GM19463 (cell line): ENCODE measurements around the gene ABHD18.
"Not testable (repeated sequence)": the region's sequence is repeated elsewhere in the genome, so short reads cannot be mapped to it uniquely, and the experiment has no call there.

Experiments used
- ATAC-seq: cut with Tn5 transposase; IDR thresholded peaks from one replicate; pipeline ENCODE4 v1.9.1; 2021; ENCODE audit warnings: mild to moderate bottlenecking, moderate library complexity; ENCODE audit not compliant: unreplicated experiment

Gene ABHD18

DNA sequence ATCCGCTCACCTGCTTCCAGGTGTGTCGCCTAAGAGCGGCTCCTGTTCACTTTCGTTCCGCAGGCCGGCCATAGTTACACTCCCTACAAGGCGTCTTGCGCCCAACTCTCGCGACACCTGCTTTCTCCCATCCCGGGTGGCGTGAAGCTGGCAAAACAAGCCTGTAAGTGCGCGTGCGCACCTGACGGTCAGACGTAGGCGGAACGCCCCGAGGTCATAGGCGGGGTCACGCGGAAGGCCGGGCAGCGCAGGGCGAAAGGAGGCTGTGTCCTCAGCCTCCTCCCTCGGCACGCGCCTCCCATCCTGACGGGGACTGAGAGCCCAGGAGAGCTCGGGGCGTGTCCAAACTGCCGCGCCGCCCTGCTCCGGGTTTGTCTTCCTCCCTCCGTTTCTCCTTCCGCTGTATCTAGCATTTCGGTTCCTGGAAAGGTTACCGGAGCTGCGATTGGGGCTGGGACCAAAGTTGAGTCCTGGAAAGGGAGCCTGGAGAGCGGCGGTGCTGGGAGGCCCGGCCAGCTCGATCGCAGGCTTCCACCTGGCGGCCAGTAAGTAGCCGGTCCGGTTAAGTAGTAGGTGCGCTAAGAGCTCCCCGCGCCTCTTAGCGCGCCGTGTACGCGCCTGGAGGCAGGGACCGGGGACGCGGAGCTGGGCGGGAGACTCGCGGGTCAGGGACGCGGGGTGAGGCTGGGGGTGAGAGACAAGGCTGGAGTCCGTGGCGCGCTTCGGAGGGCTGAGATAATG is at the start of gene ABHD18, which contains the start of gene MFSD8:
ABHD18 (plus strand) TSS at position 345 of the 741 bp plus-strand sequence. CDS start 17,550 bp downstream, outside the sequence.
MFSD8 (minus strand) TSS at position 112 of the 741 bp plus-strand sequence; CDS start at position 72, 40 bp downstream.
- ATAC-seq: peak; percentile 93

DNA sequence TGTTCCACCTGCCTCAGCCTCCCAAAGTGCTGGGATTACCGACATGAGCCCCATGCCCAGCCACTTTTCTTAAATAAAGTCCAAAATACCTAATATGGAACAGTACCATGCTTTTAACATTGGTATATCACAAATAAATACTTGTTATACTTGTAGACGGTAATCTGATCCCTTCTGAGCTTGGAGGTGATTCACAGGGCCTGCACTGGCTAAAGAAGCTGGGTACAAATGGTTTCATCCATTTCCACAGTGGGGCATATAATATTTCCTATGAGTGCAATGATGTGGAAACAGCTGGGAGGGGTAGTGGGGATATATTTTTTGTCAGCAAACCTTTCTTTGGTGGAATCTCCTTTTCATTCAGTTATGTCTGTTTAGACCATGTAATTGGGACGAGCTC is 48.7 kb upstream of the ABHD18 start:
- no peak for ATAC-seq

- no peak for ATAC-seq
Measured at GRCh38 chr4:127917151-127917550, 48.1 kb upstream of the ABHD18 start.

- no peak for ATAC-seq
Measured at GRCh38 chr4:127920521-127920920, 44.7 kb upstream of the ABHD18 start.

- ATAC-seq: no peak
Measured at GRCh38 chr4:127922226-127922625, 43.0 kb upstream of the ABHD18 start.

GRCh38 chr4:127925720-127926119 is 39.5 kb upstream of the ABHD18 start:
- not testable (repeated sequence) for ATAC-seq

DNA sequence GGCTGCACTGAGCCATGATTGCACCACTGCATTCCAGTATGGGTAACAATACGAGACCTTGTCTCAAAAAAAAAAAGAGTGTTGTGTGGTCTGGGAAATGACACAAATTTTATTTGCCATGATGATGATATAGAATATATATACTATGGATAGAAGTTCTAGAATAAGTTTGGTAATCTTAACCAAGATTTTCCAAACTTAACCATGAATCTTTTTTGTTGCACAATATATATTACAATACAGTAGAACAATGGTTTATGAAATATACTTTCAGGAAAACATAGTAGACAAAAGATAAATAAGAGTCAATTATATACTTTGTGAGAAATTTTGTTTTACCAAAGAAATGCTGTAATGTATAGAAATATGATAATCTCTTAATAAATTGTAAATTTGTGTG is 35.0 kb upstream of the ABHD18 start:
- ATAC-seq: no peak

GRCh38 chr4:127931836-127932235 is 33.4 kb upstream of the ABHD18 start:
- not testable (repeated sequence) for ATAC-seq

DNA sequence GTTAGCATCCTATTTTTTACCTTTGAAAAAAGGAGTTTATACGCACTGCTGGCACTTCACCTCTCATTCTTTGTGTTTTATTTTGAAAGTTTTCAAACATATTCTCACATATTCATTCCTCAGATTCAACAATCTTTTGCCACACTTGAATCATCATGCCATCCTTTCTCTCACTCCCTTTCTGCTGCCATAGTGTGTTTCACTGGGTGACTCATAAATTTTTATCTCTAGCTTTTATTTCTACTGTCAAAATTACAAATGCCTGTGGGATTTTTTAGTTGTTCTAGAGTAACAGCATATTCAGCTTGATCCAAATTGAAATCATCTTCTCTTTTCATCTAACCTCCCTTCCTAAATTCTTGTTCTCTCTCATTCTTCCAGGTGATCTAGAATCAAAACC is 28.2 kb upstream of the ABHD18 start:
- no peak for ATAC-seq

DNA sequence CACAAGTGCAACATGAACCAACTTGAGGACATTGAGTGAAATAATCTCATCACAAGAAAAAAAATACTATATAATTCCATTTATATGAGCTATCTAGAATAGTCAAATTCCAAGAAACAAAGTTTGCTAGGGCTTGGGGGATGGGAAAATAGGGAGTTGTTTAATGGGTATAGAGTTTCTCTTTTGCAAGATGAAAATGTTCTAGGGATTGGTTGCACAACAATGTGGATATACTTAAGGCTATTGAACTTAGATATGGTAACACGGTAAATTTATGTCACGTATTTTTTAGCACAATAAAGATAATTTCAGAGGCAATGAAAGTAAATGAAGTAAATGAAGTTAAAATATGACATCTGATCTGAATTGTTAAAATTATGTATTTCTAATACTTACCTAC is 8.1 kb upstream of the ABHD18 start:
- ATAC-seq: no peak

DNA sequence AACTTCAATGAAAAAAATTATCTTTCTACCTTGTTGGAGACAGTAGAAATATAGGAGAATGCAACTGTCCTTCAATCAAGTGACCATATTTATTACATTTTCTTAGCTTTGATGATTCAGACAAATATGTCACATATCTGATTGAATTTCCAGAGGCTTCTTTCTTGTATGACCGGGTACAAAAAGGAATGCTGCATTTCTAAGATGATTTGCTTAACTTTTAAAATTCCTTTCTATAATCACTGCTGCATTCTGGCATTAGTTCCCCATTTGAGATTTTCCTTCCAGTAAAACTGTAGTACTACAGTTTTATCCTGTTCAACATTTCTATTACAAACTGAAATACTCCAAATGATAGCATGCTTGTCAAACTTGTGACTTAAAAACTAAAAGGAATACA is 5.4 kb upstream of the ABHD18 start:
- ATAC-seq: no peak

- not testable (repeated sequence) for ATAC-seq
Measured at GRCh38 chr4:127963633-127964398, 1.4 kb upstream of the ABHD18 start.

- ATAC-seq: peak; percentile 13
Measured at GRCh38 chr4:127964426-127965061, 662 bp upstream of the ABHD18 start.

GRCh38 chr4:127965803-127966175 is 583 bp downstream of the ABHD18 start:
- peak; percentile 24 for ATAC-seq

- no peak for ATAC-seq
Measured at GRCh38 chr4:127967141-127967775, 2.1 kb downstream of the ABHD18 start.

GRCh38 chr4:127968586-127968985 is 3.4 kb downstream of the ABHD18 start:
- no peak for ATAC-seq

GRCh38 chr4:127970925-127971324 is 5.7 kb downstream of the ABHD18 start:
- not testable (repeated sequence) for ATAC-seq

- ATAC-seq: no peak
Measured at GRCh38 chr4:127975121-127975770, 10.0 kb downstream of the ABHD18 start.

GRCh38 chr4:127978930-127979329 is 13.7 kb downstream of the ABHD18 start:
- ATAC-seq: no peak

- ATAC-seq: no peak
Measured at GRCh38 chr4:127982445-127982844, 17.2 kb downstream of the ABHD18 start.

DNA sequence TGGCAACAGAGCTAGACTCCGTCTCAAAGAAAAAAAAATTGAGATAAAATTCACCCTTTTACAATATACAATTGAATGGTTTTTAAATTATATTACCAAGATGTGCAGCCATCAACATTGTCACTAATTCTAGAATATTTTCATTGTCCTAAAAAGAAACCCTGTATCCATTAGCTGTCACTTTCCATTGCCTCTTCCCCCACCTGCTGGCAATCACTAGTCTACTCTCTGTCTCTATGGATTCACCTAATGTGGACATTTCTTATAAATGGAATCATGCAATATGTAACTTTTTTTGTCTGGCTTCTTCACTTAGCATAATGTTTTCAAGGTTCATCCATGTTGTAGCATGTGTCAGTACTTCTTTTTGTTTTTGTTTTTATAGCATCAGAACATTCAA is 20.8 kb downstream of the ABHD18 start:
- no peak for ATAC-seq
